HG02970 (cell line): Measurements from ENCODE around the gene RNPS1.
A peak's percentile ranks its signal among the peaks of the same experiment; 100 is the strongest.
"Not testable (repeated sequence)": the region's sequence is repeated elsewhere in the genome, so short reads cannot be mapped to it uniquely, and the experiment has no call there.

Experiments
- ATAC-seq: cut with Tn5 transposase; IDR thresholded peaks from one replicate; pipeline ENCODE4 v1.9.1; 2021; ENCODE audit warnings: mild to moderate bottlenecking, moderate library complexity, moderate number of reproducible peaks; ENCODE audit not compliant: unreplicated experiment, low FRiP score

The RNPS1 gene

GRCh38 chr16:2282866-2283555 lies 15.1 kb upstream of the RNPS1 start:
- no peak for ATAC-seq

GRCh38 chr16:2282262-2282661 lies 14.3 kb upstream of the RNPS1 start:
- no peak for ATAC-seq

GRCh38 chr16:2280981-2281542 lies 13.1 kb upstream of the RNPS1 start:
- no peak for ATAC-seq

GRCh38 chr16:2280461-2280860 lies 12.5 kb upstream of the RNPS1 start:
- no peak for ATAC-seq

GRCh38 chr16:2278956-2279800 lies 11.3 kb upstream of the RNPS1 start:
- ATAC-seq = no peak

GRCh38 chr16:2278272-2278608 lies 10.3 kb upstream of the RNPS1 start:
- ATAC-seq = no peak

- ATAC-seq = no peak
Measured at GRCh38 chr16:2277466-2278271, 9.7 kb upstream of the RNPS1 start.

- ATAC-seq = no peak
Measured at GRCh38 chr16:2276368-2277195, 8.7 kb upstream of the RNPS1 start.

- ATAC-seq = no peak
Measured at GRCh38 chr16:2275476-2276367, 7.8 kb upstream of the RNPS1 start.

GRCh38 chr16:2273931-2274330 lies 6.0 kb upstream of the RNPS1 start:
- no peak for ATAC-seq

- ATAC-seq = no peak
Measured at GRCh38 chr16:2273484-2273883, 5.6 kb upstream of the RNPS1 start.

GRCh38 chr16:2271848-2272461 lies 4.0 kb upstream of the RNPS1 start:
- no peak for ATAC-seq

GRCh38 chr16:2270588-2271470 lies 2.9 kb upstream of the RNPS1 start:
- ATAC-seq = no peak

- no peak for ATAC-seq
Measured at GRCh38 chr16:2270070-2270462, 2.1 kb upstream of the RNPS1 start.

GRCh38 chr16:2267505-2267912 lies 417 bp downstream of the RNPS1 start:
- ATAC-seq = peak; percentile 69

GRCh38 chr16:2266887-2267286 lies 1.0 kb downstream of the RNPS1 start:
- not testable (repeated sequence) for ATAC-seq

- ATAC-seq = not testable (repeated sequence)
Measured at GRCh38 chr16:2263026-2263425, 4.9 kb downstream of the RNPS1 start.

- no peak for ATAC-seq
Measured at GRCh38 chr16:2260250-2260649, 7.7 kb downstream of the RNPS1 start.
